Measurements from ENCODE around the gene CAPN1. TPM values are rescaled to one million over a fixed set of nuclear protein-coding genes. Genes with fewer than 3 reads are reported as not detected.
A peak's percentile ranks its signal among the peaks of the same experiment; 100 is the strongest.

CAPN1 gene
- total and polyA plus RNA-seq, 2 of the 4 experiments (the other 2 are of a cell fraction): 110 to 182 TPM

DNA sequence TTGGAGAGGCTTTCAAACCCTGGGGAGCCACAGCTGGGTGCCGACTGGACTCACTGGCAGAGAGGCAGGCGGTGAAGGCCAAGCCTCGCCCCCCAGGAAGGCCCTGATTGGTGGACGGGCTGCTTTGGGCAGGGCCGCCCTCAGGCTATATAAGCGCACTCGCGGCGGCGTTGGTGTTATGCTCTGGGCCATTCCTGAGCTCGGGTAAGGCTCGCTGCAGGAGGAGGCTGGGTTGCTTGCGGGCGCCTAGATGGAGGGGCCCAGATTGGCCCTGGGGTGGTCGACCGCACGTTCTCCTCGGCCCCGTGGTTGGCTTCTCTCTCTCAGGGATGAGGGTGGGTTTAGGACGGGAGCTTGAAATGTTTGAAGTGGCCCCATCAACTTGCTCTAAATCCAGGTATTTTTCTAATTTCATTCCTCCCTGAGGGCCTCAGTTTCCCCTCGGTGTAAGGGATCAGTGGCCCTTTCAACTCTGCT is 11.6 kb upstream of the CAPN1 start, which contains the start of gene SPDYC:
SPDYC (plus strand) TSS at position 176 of the 477 bp plus-strand sequence. CDS start 1,125 bp downstream, outside the sequence.
- H3K4ac ChIP-seq (ENCODE audit: low read depth, low read length): peak within 1 kb of the TSS; percentile 84
- no peak within 1 kb of the TSS for H3K4me3 ChIP-seq (ENCODE audit: insufficient read depth, low read depth, low read length)
- H3K14ac ChIP-seq (replicated peaks; ENCODE audit: low read depth, low read length): peak within 1 kb of the TSS; percentile 91
- H3K36me3 ChIP-seq (ENCODE audit: control insufficient read depth, insufficient read depth, low read length): no peaks in the 10 kb centered on the region
- peak within 1 kb of the TSS; percentile 99 for H4K5ac ChIP-seq (ENCODE audit: low read depth, low read length)
- H4K91ac ChIP-seq (ENCODE audit: insufficient read depth, low read depth, low read length): peak within 1 kb of the TSS; percentile 74
- no peaks in the 10 kb centered on the region for H3K9me3 ChIP-seq (ENCODE audit: control insufficient read depth, insufficient read depth, low read length)
- H4K20me1 ChIP-seq (ENCODE audit: insufficient read depth, low read length): no peaks in the 10 kb centered on the region
- H2BK20ac ChIP-seq (ENCODE audit: low read depth, low read length): peak within 1 kb of the TSS; percentile 54; the same call in 1 of the 2 replicates
- no TSS peak for BruUV-seq (replicated peaks)
- no peak within 1 kb of the TSS for H3K4me2 ChIP-seq (ENCODE audit: low read depth, low read length)
- dilution Hi-C loops (cut with HindIII; ENCODE audit: low sequenced_read_pairs, unreplicated experiment) (no loop called here), in situ Hi-C loops (cut with MboI; ENCODE audit: low sequenced_read_pairs) (no loop called here), intact Hi-C loops (cut with micrococcal nuclease) (no loop called here)
- peak within 1 kb of the TSS; percentile 72 for H3K27ac ChIP-seq (ENCODE audit: insufficient read depth, low read length)
- peak within 1 kb of the TSS; percentile 62 for H2BK5ac ChIP-seq (ENCODE audit: low read depth, low read length, poor library complexity, severe bottlenecking)
- peak within 1 kb of the TSS; percentile 94 for H2AFZ ChIP-seq (replicated peaks; ENCODE audit: low read length, poor library complexity)
- H3K9ac ChIP-seq (ENCODE audit: low read depth, low read length): 0 out of 2 replicates have a peak within 1 kb of the TSS, but pooled peaks have one; percentile 27
- 86% methylated on average over 5 of the region's 21 CpGs; no CpG with 5 or more reads in 1 of the 2 experiments for WGBS, 2 experiments (ENCODE audit: extremely low coverage in 2 of 2, insufficient read length in 1 of 2)
- no peak for TF ChIP-seq FOS (IDR thresholded peaks at IDR 0.05; ENCODE audit: low read depth, low read length)
- TF ChIP-seq BHLHE40 (IDR thresholded peaks at IDR 0.05; ENCODE audit: low read depth, low read length): no peak
- peaks cover 0 to 5% of the 10 kb centered on the region in 2 experiments; a peak in 1 of 4 replicates for H3K79me1 ChIP-seq (ENCODE audit: low read depth in 1 of 2, low read length in 2 of 2)
- peaks cover 10% of the 10 kb centered on the region; the same call in 1 of the 2 replicates for H3K9me1 ChIP-seq (ENCODE audit: insufficient read depth, low read length)
- peaks cover 10% of the 10 kb centered on the region for H3K4me1 ChIP-seq (ENCODE audit: control insufficient read depth, insufficient read depth, low read length)
- peak within 1 kb of the TSS; percentile 75; the same call in 2 of the 3 replicates for H2BK15ac ChIP-seq (ENCODE audit: low read depth, low read length)
- H3K18ac ChIP-seq (ENCODE audit: low read depth, low read length): peak within 1 kb of the TSS; percentile 70; the same call in 1 of the 2 replicates
- ChIA-PET POLR2A (ENCODE audit: unreplicated experiment) (no interaction called here), CTCF (no interaction called here)
- DNase-seq (no peak), ATAC-seq (ENCODE audit: low read depth) (no peak)
- peak within 1 kb of the TSS; percentile 5; the same call in 1 of the 2 replicates for H3K56ac ChIP-seq (ENCODE audit: extremely low read depth, insufficient read depth, low read length)
- peak within 1 kb of the TSS; percentile 75 for H2BK120ac ChIP-seq (ENCODE audit: low read depth, low read length)
- H3K23ac ChIP-seq (ENCODE audit: low read depth, low read length): peak within 1 kb of the TSS; percentile 54; the same call in 1 of the 2 replicates
- H4K8ac ChIP-seq (ENCODE audit: low read depth in 2 of 2, low read length in 2 of 2): peak within 1 kb of the TSS; percentile 92 to 100
- peak within 1 kb of the TSS; percentile 24; the same call in 1 of the 2 replicates for H2AK5ac ChIP-seq (ENCODE audit: low read depth, low read length)
- H2AK9ac ChIP-seq (replicated peaks; ENCODE audit: low read depth, low read length, poor library complexity): peak within 1 kb of the TSS; percentile 69
- no peaks in the 10 kb centered on the region for H3K27me3 ChIP-seq (ENCODE audit: control insufficient read depth, insufficient read depth, low read length)
